ENCODE data around the gene GLB1L. TPM values are rescaled to one million over a fixed set of nuclear protein-coding genes. Genes with fewer than 3 reads are reported as not detected.

GLB1L gene
- total RNA-seq, 1 donor from 2014 or later = 3.0 TPM

DNA sequence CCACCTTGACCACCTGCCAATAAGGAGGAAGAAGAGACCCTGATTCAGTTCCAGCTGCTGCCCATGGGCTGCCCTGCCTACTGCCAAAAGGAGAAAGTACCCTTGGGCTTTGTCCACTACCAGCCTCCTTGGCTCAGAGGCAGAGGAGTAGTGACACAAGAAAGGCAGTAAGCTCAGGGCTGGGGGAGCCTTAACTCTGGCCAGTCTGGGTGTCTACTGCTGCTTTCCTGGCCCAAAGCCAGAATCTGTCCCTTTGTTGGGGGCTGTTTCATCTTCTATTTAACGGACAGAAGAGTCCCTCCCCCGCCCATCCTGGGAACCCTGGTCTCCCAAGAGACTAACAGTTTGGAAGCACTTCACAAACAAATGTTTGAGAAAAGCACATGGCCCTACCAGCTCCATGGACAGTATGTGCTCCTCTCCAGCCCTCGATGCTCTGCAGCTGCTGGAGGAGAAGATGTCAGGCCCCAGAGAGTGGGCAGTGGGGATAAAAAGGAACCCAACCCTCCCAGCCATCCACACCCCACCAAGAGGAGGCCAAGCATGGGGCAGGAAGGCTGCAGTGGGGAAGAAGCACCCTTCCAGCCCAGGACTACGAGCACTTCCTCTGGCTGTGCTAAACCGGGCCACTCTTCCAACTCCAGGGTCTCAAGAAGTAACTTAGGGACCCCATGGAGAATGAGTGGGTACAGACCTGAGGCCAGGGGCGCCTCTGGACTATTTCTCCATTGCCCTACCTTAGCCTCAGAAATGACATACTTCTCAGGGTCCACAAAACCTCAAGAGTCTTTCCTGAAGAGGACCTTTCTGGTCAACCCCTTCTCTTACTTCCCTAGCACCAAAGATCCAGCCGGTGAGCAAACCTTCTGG, 17.0 kb downstream of the GLB1L start:
- Mint-ChIP-seq H3K4me1 (ENCODE audit: low read depth) (peaks cover 35% of the 10 kb centered on the region), H3K36me3 (ENCODE audit: low read depth) (peaks cover 18% of the 10 kb centered on the region), H3K27ac (ENCODE audit: unreplicated experiment) (peak overlapping the region; percentile 54), H3K27me3 (ENCODE audit: low read depth) (no peaks in the 10 kb centered on the region), H3K9me3 (ENCODE audit: low read depth) (no peaks in the 10 kb centered on the region), H3K4me3 (ENCODE audit: unreplicated experiment) (peak overlapping the region; percentile 73)
- TF ChIP-seq, protein P1, sequence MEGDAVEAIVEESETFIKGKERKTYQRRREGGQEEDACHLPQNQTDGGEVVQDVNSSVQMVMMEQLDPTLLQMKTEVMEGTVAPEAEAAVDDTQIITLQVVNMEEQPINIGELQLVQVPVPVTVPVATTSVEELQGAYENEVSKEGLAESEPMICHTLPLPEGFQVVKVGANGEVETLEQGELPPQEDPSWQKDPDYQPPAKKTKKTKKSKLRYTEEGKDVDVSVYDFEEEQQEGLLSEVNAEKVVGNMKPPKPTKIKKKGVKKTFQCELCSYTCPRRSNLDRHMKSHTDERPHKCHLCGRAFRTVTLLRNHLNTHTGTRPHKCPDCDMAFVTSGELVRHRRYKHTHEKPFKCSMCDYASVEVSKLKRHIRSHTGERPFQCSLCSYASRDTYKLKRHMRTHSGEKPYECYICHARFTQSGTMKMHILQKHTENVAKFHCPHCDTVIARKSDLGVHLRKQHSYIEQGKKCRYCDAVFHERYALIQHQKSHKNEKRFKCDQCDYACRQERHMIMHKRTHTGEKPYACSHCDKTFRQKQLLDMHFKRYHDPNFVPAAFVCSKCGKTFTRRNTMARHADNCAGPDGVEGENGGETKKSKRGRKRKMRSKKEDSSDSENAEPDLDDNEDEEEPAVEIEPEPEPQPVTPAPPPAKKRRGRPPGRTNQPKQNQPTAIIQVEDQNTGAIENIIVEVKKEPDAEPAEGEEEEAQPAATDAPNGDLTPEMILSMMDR (IDR thresholded peaks at IDR 0.05) = no peak
- no peak for DNase-seq (ENCODE audit: low spot score)

DNA sequence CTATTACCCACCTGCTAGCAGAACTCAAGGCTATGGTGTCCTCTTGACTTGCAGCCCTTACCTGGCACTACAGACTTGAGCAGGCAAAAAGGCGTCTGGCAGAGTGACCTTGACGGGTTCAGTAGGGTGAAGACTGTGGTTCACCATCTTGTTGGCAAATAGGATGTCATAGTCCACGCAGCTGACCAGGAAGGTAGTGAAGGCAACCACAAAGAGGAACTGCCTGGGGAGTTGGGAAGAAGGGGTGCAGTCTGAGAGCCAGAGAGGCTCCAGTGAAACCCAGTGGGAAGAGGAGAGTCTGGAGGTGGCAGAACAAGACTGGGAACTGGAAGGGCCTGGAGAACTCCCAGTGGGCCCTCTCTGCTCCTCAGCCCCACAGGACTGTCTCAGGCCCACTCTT, 19.9 kb downstream of the GLB1L start:
- Mint-ChIP-seq H3K27ac (ENCODE audit: unreplicated experiment) (no peak overlapping the region), H3K9me3 (ENCODE audit: low read depth) (no peaks in the 10 kb centered on the region), H3K36me3 (ENCODE audit: low read depth) (peaks cover 21% of the 10 kb centered on the region), H3K4me1 (ENCODE audit: low read depth) (peaks cover 24% of the 10 kb centered on the region), H3K4me3 (ENCODE audit: unreplicated experiment) (no peak overlapping the region), H3K27me3 (ENCODE audit: low read depth) (no peaks in the 10 kb centered on the region)
- DNase-seq (ENCODE audit: low spot score) = no peak
- TF ChIP-seq, protein P1 (IDR thresholded peaks at IDR 0.05) = no peak

DNA sequence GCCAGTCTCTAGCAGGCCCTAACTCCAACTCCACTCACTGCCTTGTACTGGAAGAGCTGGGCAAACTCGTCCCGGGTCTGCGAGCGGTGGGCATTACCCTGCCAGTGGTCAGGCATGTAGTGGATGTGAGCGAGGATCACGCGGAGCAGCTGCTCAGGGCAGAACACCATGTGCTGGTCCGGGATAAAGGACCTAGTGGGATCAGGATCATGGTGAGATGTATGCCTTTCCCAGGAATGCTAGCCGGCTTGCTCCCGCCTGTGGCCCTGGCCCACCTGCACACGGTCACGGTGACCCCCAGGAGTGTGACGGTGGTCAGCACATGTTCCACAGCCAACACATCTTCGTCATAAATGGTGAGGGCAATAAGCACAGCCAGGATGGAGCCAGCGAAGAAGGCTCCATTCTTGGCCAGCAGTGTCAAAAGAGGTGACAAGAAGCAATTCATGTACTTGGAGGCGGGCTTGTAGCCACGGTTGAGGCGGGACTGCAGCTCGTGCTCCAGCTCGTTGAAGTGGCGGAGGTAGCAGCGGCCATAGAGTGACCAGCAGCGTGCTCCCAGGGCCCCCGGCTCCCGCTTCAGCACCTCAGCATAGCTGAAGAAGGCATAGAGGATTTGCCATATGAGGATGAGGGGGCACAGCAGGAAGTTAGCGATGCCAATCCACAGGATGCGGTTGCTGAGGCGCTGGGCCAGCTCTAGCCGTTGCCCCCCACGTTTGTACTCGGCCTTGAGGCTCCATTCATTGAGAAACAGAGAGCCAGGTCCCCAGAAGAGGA, 21.2 kb downstream of the GLB1L start:
- peaks cover 35% of the 10 kb centered on the region for H3K4me1 Mint-ChIP-seq (ENCODE audit: low read depth)
- H3K4me3 Mint-ChIP-seq (ENCODE audit: unreplicated experiment) = no peak overlapping the region
- H3K36me3 Mint-ChIP-seq (ENCODE audit: low read depth) = peaks cover 21% of the 10 kb centered on the region
- no peak for DNase-seq (ENCODE audit: low spot score)
- TF ChIP-seq, protein P1 (IDR thresholded peaks at IDR 0.05) = no peak
- H3K9me3 Mint-ChIP-seq (ENCODE audit: low read depth) = no peaks in the 10 kb centered on the region
- no peak overlapping the region for H3K27ac Mint-ChIP-seq (ENCODE audit: unreplicated experiment)
- no peaks in the 10 kb centered on the region for H3K27me3 Mint-ChIP-seq (ENCODE audit: low read depth)

DNA sequence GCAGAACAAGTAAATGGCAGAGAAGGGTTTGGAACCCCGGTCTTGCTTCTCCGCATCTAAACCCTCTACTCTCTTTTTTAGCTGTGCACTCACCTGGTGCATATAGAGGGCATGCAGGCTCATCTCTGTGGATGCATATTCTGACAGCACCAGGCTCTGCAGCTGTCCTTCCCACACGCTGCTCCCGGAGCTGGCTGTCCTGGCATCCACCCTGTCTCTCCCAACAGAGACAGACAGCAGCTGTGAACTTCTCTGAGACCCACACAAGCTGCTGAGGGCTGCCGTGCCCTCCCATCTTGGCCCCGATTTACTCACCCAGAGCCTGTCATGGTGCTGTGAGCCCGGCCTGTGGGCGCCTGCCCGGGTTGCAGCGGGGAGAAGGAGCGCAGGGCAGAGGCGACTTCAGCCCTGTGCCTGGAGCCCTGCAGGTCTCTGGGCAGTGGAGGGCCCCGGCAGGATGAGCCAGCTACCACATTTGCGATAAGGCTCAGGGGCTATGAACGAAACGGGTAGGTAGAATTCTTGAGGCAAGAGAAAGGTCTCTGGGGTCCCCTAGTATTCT, 23.2 kb downstream of the GLB1L start:
- Mint-ChIP-seq H3K27me3 (ENCODE audit: low read depth) (no peaks in the 10 kb centered on the region), H3K4me3 (ENCODE audit: unreplicated experiment) (no peak overlapping the region), H3K4me1 (ENCODE audit: low read depth) (peaks cover 26% of the 10 kb centered on the region), H3K9me3 (ENCODE audit: low read depth) (no peaks in the 10 kb centered on the region), H3K36me3 (ENCODE audit: low read depth) (peaks cover 21% of the 10 kb centered on the region), H3K27ac (ENCODE audit: unreplicated experiment) (no peak overlapping the region)
- DNase-seq (ENCODE audit: low spot score) = no peak
- TF ChIP-seq, protein P1 (IDR thresholded peaks at IDR 0.05) = no peak

All from chondrocyte (in vitro differentiated cells).